ENCODE results near the gene CCNF.
"Not testable (repeated sequence)": the region's sequence is repeated elsewhere in the genome, so short reads cannot be mapped to it uniquely, and the experiment has no call there.

The CCNF gene

DNA sequence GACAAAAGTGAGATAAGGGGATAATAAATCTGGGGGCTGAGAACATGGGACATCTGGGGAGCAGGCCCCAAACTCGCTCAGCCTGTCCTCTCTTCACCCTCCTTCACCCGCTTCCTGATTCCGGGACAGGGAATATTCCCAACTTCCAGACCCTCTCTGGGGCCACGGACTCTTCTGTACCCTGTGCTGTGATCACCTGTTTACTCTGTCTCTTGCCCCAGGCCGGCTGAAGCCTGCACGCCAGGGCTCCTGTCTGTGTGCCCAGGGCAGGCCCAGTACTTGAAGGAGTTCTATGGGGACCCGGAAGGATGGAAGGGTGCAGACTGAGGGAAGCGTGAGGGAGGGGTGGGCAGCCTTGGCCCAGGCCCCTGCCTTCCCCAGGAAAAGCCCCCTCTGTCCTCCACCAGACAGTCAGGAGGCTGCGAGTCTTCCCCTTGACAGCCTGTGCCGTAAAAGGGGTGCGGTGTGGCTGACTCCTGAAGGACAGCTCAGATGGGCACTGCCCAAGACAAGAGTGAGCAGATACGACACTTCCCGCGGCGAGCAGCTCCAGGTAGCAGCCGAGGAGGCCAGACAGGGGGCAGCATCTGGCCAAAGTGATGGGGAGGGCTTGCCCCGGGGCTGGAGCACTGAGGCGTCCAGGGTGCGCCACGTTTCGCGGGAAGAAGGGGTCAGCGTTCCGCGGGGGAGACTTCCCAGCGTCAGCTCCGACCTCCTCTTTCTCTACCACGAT lies 1.0 kb upstream of the CCNF start:
- peak overlapping the region; percentile 89 for H3K4me3 ChIP-seq
- no peak for DNase-seq (ENCODE audit: low spot score)
- H3K27ac ChIP-seq = peak overlapping the region; percentile 52 to 76
- TF ChIP-seq, protein P1, sequence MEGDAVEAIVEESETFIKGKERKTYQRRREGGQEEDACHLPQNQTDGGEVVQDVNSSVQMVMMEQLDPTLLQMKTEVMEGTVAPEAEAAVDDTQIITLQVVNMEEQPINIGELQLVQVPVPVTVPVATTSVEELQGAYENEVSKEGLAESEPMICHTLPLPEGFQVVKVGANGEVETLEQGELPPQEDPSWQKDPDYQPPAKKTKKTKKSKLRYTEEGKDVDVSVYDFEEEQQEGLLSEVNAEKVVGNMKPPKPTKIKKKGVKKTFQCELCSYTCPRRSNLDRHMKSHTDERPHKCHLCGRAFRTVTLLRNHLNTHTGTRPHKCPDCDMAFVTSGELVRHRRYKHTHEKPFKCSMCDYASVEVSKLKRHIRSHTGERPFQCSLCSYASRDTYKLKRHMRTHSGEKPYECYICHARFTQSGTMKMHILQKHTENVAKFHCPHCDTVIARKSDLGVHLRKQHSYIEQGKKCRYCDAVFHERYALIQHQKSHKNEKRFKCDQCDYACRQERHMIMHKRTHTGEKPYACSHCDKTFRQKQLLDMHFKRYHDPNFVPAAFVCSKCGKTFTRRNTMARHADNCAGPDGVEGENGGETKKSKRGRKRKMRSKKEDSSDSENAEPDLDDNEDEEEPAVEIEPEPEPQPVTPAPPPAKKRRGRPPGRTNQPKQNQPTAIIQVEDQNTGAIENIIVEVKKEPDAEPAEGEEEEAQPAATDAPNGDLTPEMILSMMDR (IDR thresholded peaks at IDR 0.05) = no peak

DNA sequence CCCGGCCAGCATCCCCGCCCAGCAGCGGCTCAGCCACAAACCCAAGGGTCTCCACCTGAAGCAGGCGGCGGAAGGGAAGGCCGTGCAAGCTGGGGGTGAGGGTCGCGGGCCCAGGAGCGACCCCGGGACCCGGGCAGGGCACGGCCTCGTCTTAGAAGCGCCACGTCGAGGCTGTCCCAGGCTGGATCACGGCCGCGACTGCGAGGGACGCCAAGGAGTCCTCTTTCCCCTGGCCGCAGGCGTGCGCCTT lies 538 bp upstream of the CCNF start:
- Histone ChIP-seq H3K4me3 (peak overlapping the region; percentile 89), H3K27ac (peak overlapping the region; percentile 52 to 76)
- TF ChIP-seq, protein P1 (IDR thresholded peaks at IDR 0.05) = no peak
- no peak for DNase-seq (ENCODE audit: low spot score)

DNA sequence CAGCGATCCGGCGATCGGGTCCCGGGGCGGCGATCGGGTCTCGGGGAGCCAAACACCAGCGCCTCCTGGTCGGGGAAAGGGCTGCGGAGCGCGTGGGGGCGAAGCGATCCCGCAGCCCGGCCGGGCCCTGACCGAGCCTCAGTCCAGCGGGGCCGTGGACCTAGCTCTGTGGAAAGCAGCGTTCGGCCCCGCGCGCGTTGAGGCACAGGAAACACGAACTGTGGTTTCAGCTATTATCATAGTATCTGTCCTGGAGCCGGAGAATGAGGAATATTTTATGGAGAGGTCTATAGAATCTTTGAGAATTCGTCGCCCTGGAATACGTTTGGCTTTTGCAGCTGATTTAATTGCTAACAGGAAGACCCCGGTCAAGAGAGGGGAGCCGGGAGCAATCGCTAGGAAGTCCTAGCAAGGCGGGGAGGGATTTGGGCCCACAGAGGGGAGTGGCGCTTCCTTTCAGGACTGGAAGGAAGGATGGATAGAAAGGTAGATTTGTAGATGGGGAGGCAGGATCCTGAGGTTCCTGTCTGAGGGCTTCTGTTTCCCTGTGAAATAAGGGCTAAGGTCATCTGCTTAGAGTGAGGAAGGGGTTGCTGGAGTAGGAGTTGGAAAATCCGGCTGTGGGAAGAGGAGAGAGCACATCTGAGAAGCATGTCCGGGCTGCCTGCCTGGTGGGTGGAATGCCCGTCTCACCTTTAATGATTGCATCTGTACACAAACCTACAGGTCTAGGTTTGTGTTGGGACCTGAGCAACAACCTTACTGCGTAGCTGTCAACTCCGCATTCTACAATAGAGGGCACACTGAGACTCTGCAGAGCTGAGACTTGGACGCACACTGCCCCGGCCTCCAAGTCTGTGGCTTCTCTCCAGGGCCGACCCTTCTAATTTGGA lies 770 bp downstream of the CCNF start:
- peak overlapping the region; percentile 89 for H3K4me3 ChIP-seq
- DNase-seq (ENCODE audit: low spot score) = no peak
- TF ChIP-seq, protein P1 (IDR thresholded peaks at IDR 0.05) = no peak
- peak overlapping the region in 1 of 2 donors; percentile 76 for H3K27ac ChIP-seq

DNA sequence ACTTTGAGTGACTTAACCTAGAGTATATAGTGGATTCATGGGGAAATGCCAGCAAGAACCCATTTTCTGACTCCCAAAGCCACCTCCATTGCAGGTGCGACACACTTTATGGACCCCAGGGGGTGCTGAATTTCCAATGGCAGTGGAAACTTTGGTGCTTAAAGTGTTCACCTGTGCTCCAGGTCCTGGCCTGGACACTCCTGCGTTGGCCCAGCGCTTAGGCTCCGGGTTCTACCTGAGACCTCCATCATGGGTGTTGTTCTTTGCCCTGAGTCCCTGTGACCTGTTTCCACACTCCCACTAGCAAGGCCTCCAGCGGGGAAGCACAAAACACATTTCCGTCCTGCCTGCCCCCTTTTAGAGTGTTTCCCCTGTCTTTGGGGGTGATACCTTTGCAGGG lies 3.0 kb downstream of the CCNF start:
- H3K4me3 ChIP-seq = no peak overlapping the region
- no peak overlapping the region for H3K27ac ChIP-seq
- TF ChIP-seq, protein P1 (IDR thresholded peaks at IDR 0.05) = no peak
- no peak for DNase-seq (ENCODE audit: low spot score)

DNA sequence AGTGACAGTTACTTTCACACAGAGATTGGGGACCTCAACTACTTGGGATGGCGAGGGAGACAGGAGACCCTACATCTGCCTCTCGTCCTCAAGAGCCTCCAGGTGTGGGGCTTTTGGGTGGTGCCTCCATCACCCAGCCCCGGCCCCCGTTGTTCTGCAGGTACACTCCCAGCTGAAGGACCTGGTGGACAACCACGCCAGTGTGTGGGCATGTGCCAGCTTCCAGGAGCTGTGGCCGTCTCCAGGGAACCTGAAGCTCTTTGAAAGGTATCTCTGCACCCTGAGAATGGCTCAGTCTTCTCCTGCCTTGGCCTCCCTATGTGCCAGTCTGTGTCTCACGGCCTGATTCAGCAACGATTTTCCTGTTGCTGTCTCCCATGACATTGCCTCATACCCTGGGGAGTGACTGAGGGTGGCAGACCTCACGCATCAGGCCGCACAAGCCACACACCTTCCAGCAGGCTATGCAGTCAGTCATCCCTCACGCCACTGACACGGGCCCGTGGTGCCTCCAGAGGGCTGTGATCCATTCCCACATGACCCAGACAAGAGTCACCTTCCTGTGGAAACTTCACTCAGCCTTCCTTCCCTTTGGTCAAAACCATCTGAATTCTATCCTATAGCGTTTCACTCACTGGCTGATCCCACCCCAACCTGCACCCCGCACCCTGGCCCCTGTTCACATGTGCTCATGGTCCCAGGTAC lies 3.7 kb downstream of the CCNF start:
- DNase-seq (ENCODE audit: low spot score) = no peak
- Histone ChIP-seq H3K4me3 (no peak overlapping the region), H3K27ac (no peak overlapping the region)
- TF ChIP-seq, protein P1 (IDR thresholded peaks at IDR 0.05) = no peak

DNA sequence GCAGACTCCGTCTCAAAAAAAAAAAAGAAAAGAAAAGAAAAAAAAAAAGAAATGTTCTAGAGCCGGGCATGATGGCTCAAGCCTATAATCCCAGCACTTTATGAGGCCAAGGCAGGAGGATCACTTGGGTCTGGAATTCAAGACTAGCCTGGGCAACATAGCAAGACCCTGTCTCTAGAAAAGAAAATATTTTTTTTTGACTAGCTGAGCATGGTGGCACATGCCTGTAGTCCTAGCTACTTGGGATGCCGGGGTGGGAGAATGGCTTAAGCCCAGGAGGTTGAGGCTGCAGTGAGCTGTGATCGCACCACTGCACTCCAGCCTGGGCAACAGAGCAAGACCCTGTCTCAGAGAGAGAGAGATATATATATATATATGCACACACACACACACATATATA lies 6.0 kb downstream of the CCNF start:
- H3K4me3 ChIP-seq; H3K27ac ChIP-seq; DNase-seq (ENCODE audit: low spot score): not testable (repeated sequence)

DNA sequence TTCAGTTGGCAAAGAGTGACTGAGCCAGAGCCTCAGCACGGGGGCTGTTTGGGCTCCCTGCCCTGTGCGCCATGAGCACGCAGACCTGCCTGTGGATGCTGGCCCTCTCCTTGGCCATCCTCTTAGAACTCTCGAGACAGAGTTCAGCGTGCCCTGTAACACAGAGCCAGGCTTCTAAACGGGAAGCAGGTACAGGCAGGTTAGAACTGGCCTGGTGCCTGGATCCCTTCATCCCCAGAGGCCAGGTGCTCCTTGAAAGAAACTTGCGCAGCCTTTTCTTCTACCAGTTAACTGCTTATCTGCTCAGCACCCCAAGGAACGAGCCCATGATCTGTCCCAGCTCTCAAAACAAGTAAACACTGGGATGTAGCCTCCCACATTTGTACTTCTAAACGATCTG lies 6.9 kb downstream of the CCNF start:
- TF ChIP-seq, protein P1 (IDR thresholded peaks at IDR 0.05) = no peak
- H3K4me3 ChIP-seq = no peak overlapping the region
- H3K27ac ChIP-seq = no peak overlapping the region
- no peak for DNase-seq (ENCODE audit: low spot score)

Data from coronary artery (tissue), 2 donors.